PC-9 (cell line): ENCODE measurements around the gene MOSPD3.

Experiments used
- EZH2 ChIP-seq: fragments of 200-600 bp; sonication (generic); IDR thresholded peaks from 2 replicates; pipeline ENCODE4 v1.8.0; 2017; ENCODE audit warnings: antibody characterized with exemption, low read depth
- TF ChIP-seq, protein P1 (sequence below): fragments of 200-600 bp; sonication (generic); conservative IDR thresholded peaks from 2 replicates; pipeline ENCODE4 v1.6.1; 2017; ENCODE audit warnings: mixed run types, antibody characterized with exemption, mild to moderate bottlenecking, moderate library complexity

DNA sequence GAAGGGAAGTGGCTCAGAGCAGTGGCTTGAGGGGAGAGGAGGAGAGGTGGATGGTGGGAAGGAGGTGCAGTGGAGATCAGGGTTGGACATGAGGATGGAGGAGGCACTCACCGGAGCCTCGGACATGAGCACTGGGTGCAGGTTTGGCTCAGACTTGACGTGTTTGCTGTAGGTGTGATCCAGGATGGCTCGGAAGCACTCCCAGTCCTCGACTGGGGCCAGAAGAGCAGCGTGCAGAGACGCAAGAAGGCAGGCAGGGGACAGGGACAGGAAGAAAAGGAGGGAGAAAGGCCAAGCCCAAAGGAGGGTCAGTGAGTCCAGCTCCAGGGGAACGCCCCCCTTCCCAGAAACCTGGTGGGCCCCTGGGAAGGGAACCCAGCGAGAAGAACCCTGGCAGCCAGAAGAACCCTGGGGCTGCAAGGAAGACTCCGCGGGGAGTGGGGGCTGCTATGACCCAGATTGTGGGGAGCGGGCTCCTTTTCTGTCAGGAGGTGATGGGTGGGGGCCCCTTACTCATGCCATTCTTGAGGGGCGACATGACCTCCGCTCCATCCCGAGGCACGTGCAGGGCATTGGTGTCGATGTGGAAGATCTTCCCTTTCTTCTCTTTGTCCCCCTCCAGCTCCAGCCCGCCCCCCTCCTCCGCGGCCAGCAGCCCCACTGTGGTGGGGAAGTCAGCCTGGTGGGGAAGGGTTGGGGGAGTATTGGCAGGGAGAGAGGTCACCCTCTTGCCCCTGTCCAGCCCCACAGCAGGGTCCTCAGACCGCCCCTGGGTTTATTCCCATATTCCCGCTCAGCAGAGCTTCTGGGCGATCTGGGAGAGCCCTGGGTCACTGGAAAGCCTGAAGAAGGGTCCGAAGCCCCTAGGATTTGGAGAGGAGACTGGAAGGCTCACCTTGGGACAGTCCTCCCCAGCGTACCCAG lies 42.8 kb downstream of the MOSPD3 start:
- TF ChIP-seq, protein P1, sequence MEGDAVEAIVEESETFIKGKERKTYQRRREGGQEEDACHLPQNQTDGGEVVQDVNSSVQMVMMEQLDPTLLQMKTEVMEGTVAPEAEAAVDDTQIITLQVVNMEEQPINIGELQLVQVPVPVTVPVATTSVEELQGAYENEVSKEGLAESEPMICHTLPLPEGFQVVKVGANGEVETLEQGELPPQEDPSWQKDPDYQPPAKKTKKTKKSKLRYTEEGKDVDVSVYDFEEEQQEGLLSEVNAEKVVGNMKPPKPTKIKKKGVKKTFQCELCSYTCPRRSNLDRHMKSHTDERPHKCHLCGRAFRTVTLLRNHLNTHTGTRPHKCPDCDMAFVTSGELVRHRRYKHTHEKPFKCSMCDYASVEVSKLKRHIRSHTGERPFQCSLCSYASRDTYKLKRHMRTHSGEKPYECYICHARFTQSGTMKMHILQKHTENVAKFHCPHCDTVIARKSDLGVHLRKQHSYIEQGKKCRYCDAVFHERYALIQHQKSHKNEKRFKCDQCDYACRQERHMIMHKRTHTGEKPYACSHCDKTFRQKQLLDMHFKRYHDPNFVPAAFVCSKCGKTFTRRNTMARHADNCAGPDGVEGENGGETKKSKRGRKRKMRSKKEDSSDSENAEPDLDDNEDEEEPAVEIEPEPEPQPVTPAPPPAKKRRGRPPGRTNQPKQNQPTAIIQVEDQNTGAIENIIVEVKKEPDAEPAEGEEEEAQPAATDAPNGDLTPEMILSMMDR, result no peak
- TF ChIP-seq EZH2, result no peak
